OCI-LY7 (cell line): ENCODE results near the gene IL6R. TPM values are rescaled to one million over a fixed set of nuclear protein-coding genes. Genes with fewer than 3 reads are reported as not detected.

Source experiments
- BruUV-seq: library from RNA; stranded (reverse); fragments of 400-500 nt; replicated peaks from 2 replicates; lab custom pipeline; 2021; lab: Mats Ljungman, UMichigan
- CTCF ChIA-PET: fragments of 300-600 bp; sonication (Branson Sonifier 250); formaldehyde crosslinking; loops from one replicate; lab custom pipeline; 2022; ENCODE audit warnings: antibody characterized with exemption; ENCODE audit not compliant: unreplicated experiment; lab: Charles Lee
- POLR2A ChIA-PET: fragments of 300-600 bp; sonication (Branson Sonifier 250); formaldehyde crosslinking; loops from one replicate; lab custom pipeline; 2022; ENCODE audit warnings: antibody characterized with exemption; lab: Charles Lee
- DNase-seq: peaks from one replicate; pipeline ENCODE4 v3.0.0-alpha.2; 2015; ENCODE audit warnings: low spot score
- H2AFZ ChIP-seq: fragments of 200-600 bp; sonication (generic), shearing (Covaris generic); 2 replicates; pipeline ENCODE4 v1.6.1; 2014; ENCODE audit warnings: mild to moderate bottlenecking, antibody characterized with exemption, low read length, moderate library complexity
- H3K27ac ChIP-seq: fragments of 200-600 bp; sonication (generic); 2 replicates; pipeline ENCODE4 v1.5.1; 2014; ENCODE audit warnings: mixed run types, low read depth, mild to moderate bottlenecking, moderate library complexity, low read length, inconsistent platforms; ENCODE audit not compliant: poor library complexity, severe bottlenecking
- H3K36me3 ChIP-seq: fragments of 200-600 bp; sonication (generic); 2 replicates; pipeline ENCODE4 v1.6.1; 2014; ENCODE audit warnings: mild to moderate bottlenecking, antibody characterized with exemption, low read length, moderate library complexity, mixed read lengths; ENCODE audit not compliant: insufficient read depth
- H3K4me1 ChIP-seq: fragments of 200-600 bp; sonication (generic); 2 replicates; pipeline ENCODE4 v1.5.1; 2014; ENCODE audit warnings: mild to moderate bottlenecking, low read length; ENCODE audit not compliant: insufficient read depth, poor library complexity, severe bottlenecking
- H3K4me2 ChIP-seq: fragments of 200-600 bp; sonication (generic); 2 replicates; pipeline ENCODE4 v1.6.1; 2014; ENCODE audit warnings: mild to moderate bottlenecking, low read length
- H3K4me3 ChIP-seq: fragments of 200-600 bp; sonication (generic); 2 replicates; pipeline ENCODE4 v1.5.1; 2014; ENCODE audit warnings: mild to moderate bottlenecking, low read depth, low read length; ENCODE audit not compliant: poor library complexity, severe bottlenecking
- H3K79me2 ChIP-seq: fragments of 200-600 bp; sonication (generic); 2 replicates; pipeline ENCODE4 v1.6.1; 2016; ENCODE audit warnings: low read depth, mild to moderate bottlenecking, low read length, moderate library complexity, mixed read lengths; ENCODE audit not compliant: insufficient read depth
- H3K9me2 ChIP-seq: fragments of 200-600 bp; sonication (generic); 2 replicates; pipeline ENCODE4 v1.6.1; 2016; ENCODE audit warnings: mild to moderate bottlenecking, low read length, mixed read lengths; ENCODE audit not compliant: insufficient read depth
- H3K9me3 ChIP-seq: fragments of 200-600 bp; sonication (generic); 2 replicates; pipeline ENCODE4 v1.6.1; 2014; ENCODE audit warnings: mild to moderate bottlenecking, mixed run types, low read length, mixed read lengths
- H4K20me1 ChIP-seq: fragments of 200-600 bp; sonication (generic); 2 replicates; pipeline ENCODE4 v1.6.1; 2014; ENCODE audit warnings: mild to moderate bottlenecking, antibody characterized with exemption, low read length, moderate library complexity, mixed read lengths; ENCODE audit not compliant: insufficient read depth
- CTCF ChIP-seq: fragments of 200-600 bp; sonication (generic); conservative IDR thresholded peaks from 2 replicates; pipeline ENCODE4 v1.5.1; 2014; ENCODE audit warnings: mild to moderate bottlenecking, antibody characterized with exemption, low read length, moderate library complexity, mixed read lengths
- EZH2phosphoT487 ChIP-seq: fragments of 200-600 bp; sonication (generic); IDR thresholded peaks from 2 replicates; pipeline ENCODE4 v1.6.1; 2018; ENCODE audit warnings: low read depth, borderline replicate concordance, mild to moderate bottlenecking, mixed run types, antibody characterized with exemption, low read length, moderate library complexity, mixed read lengths
- intact Hi-C: fragments of 100-400 bp; cut with micrococcal nuclease; formaldehyde crosslinking; loops from one replicate; pipeline ENCODE4 v1.10.0; 2022; ENCODE audit not compliant: unreplicated experiment
- total RNA-seq, 2 experiments: library from RNA; depleted of rRNA in 1 of 2; stranded (reverse); fragments of >200 nt in 1 of 2; shearing (Covaris generic) in 1 of 2; gene quantifications; 2 replicates each; pipeline ENCODE4 v1.2.3, GENCODE V29; 2014 to 2022

IL6R gene
- total RNA-seq, 2 experiments from 2014 or later = not detected

- H3K79me2 ChIP-seq = no peaks in the 10 kb centered on the region
Measured at GRCh38 chr1:154483941-154484803, 79.0 kb downstream of the IL6R start.

GRCh38 chr1:154485106-154485505 is 80.0 kb downstream of the IL6R start:
- intact Hi-C loops = no loop called here
- H3K4me2 ChIP-seq = no peak overlapping the region
- H3K9me3 ChIP-seq = no peaks in the 10 kb centered on the region
- H3K9me2 ChIP-seq = no peaks in the 10 kb centered on the region
- BruUV-seq = no TSS peak
- H3K4me1 ChIP-seq = no peaks in the 10 kb centered on the region
- H3K36me3 ChIP-seq = no peaks in the 10 kb centered on the region
- no peak overlapping the region for H3K4me3 ChIP-seq
- no peak for DNase-seq
- POLR2A ChIA-PET = interaction anchor here (0.5 to 0.7 kb wide), 3 partner anchors 73 to 623 kb away, joined by 3 to 4 read pairs (median 3); no protein-coding TSS in a partner anchor
- no peaks in the 10 kb centered on the region for H4K20me1 ChIP-seq
- TF ChIP-seq EZH2phosphoT487 (no peak), CTCF (no peak)
- H2AFZ ChIP-seq = no peak overlapping the region
- no peaks in the 10 kb centered on the region for H3K79me2 ChIP-seq
- no peak overlapping the region for H3K27ac ChIP-seq
- CTCF ChIA-PET = no interaction called here

More at GRCh38 chr1:154483941-154484803, 79.0 kb downstream of the IL6R start:
- TF ChIP-seq EZH2phosphoT487 = no peak
- no peak for TF ChIP-seq CTCF
- H3K9me3 ChIP-seq = no peaks in the 10 kb centered on the region
- intact Hi-C loops = loop anchor here (5.0 kb wide), 1 partner anchor 393 kb away; no protein-coding TSS in a partner anchor
- no TSS peak for BruUV-seq
- no peak for DNase-seq
- H2AFZ ChIP-seq = no peak overlapping the region
- no peaks in the 10 kb centered on the region for H3K36me3 ChIP-seq
- H4K20me1 ChIP-seq = no peaks in the 10 kb centered on the region
- H3K4me2 ChIP-seq = no peak overlapping the region
- no peak overlapping the region for H3K27ac ChIP-seq
- CTCF ChIA-PET = no interaction called here
- no peaks in the 10 kb centered on the region for H3K9me2 ChIP-seq
- POLR2A ChIA-PET = interaction anchor here (0.5 kb wide), 2 partner anchors 171 to 622 kb away, joined by 3 read pairs; no protein-coding TSS in a partner anchor
- peaks cover 8% of the 10 kb centered on the region for H3K4me1 ChIP-seq
- H3K4me3 ChIP-seq = no peak overlapping the region
